HEK293T (cell line): Measurements from ENCODE around the gene SLF2.

Experiments used
- ARNT ChIP-seq: fragments of 450-650 bp; IDR thresholded peaks from 2 replicates; pipeline ENCODE4 v1.6.1; 2017; ENCODE audit warnings: mild to moderate bottlenecking
- BHLHE40 ChIP-seq: fragments of 450-650 bp; IDR thresholded peaks from 2 replicates; pipeline ENCODE4 v1.6.1; 2016; ENCODE audit warnings: mild to moderate bottlenecking, moderate library complexity, borderline replicate concordance
- CTBP1 ChIP-seq: fragments of 450-650 bp; IDR thresholded peaks from 2 replicates; pipeline ENCODE4 v1.6.1; 2016; ENCODE audit warnings: borderline replicate concordance
- ELF4 ChIP-seq: fragments of 450-650 bp; IDR thresholded peaks from 2 replicates; pipeline ENCODE4 v1.6.1; 2017; ENCODE audit warnings: antibody characterized with exemption
- FOXA1 ChIP-seq: fragments of 450-650 bp; IDR thresholded peaks from 2 replicates; pipeline ENCODE4 v1.6.1; 2016; ENCODE audit warnings: mild to moderate bottlenecking
- FOXK2 ChIP-seq: fragments of 450-650 bp; IDR thresholded peaks from 2 replicates; pipeline ENCODE4 v1.6.1; 2016; ENCODE audit warnings: mild to moderate bottlenecking
- FOXM1 ChIP-seq: fragments of 450-650 bp; IDR thresholded peaks from 2 replicates; pipeline ENCODE4 v1.6.1; 2017; ENCODE audit warnings: mild to moderate bottlenecking, borderline replicate concordance
- HDGF ChIP-seq: fragments of 450-650 bp; IDR thresholded peaks from 2 replicates; pipeline ENCODE4 v1.6.1; 2017; ENCODE audit warnings: antibody characterized with exemption, borderline replicate concordance
- LEF1 ChIP-seq: fragments of 450-650 bp; IDR thresholded peaks from 2 replicates; pipeline ENCODE4 v1.6.1; 2017; ENCODE audit warnings: mild to moderate bottlenecking, borderline replicate concordance
- PKNOX1 ChIP-seq: fragments of 450-650 bp; IDR thresholded peaks from 2 replicates; pipeline ENCODE4 v1.6.1; 2016
- SP1 ChIP-seq: fragments of 450-650 bp; IDR thresholded peaks from 2 replicates; pipeline ENCODE4 v1.6.1; 2017
- SUZ12 ChIP-seq: fragments of 450-650 bp; IDR thresholded peaks from 2 replicates; pipeline ENCODE4 v1.6.1; 2016; ENCODE audit warnings: mild to moderate bottlenecking
- TARDBP ChIP-seq: fragments of 450-650 bp; IDR thresholded peaks from 2 replicates; pipeline ENCODE4 v1.6.1; 2016
- ZNF384 ChIP-seq: fragments of 450-650 bp; IDR thresholded peaks from 2 replicates; pipeline ENCODE4 v1.6.1; 2016

DNA sequence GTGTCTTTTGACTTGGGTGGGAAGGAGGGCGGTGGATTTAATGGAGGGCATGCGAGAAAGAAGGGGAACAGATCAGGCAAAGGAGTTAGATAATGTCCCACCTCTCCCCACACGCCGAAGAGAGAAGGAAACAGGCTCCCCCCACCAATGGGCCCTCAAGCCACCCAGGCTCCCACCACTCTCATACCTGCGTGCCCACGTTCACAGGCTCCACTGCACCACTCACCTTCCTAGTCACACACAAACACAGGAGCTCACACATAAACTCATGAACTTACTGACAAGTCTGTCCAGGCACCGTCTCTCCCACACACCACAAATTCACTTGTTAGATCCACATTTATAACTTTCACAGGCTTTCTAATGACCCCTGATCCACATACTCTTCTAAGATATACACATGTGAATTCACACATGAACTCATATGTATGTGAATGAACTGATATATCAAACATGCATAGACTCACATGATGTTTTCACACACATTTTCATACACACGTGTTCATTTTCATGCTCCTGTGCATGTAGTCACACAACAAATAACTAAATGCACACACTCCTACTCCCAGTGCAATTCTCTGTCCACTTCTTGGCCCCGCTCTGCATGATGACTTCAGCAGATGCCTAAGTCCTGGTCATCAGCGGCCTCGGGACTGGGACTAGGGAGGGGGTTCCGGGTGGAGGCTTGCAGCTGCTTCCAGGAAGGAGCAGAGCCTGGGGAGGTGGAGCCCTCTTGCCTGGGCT lies 88.3 kb downstream of the SLF2 start:
- TF ChIP-seq SP1: no peak
- TF ChIP-seq FOXK2: no peak
- TF ChIP-seq SUZ12: no peak
- TF ChIP-seq FOXM1: no peak
- TF ChIP-seq ELF4: no peak
- no peak for TF ChIP-seq TARDBP
- TF ChIP-seq ARNT: no peak
- TF ChIP-seq BHLHE40: no peak
- no peak for TF ChIP-seq HDGF
- TF ChIP-seq ZNF384: no peak
- no peak for TF ChIP-seq PKNOX1
- no peak for TF ChIP-seq FOXA1
- no peak for TF ChIP-seq LEF1
- no peak for TF ChIP-seq CTBP1
